Ectodermal cell (in vitro differentiated cells): Measurements from ENCODE around the gene HIP1R.
"Not testable (repeated sequence)": the region's sequence is repeated elsewhere in the genome, so short reads cannot be mapped to it uniquely, and the experiment has no call there.

Experiments
- H3K27ac ChIP-seq: 2 replicates; pipeline ENCODE4 v1.7.0; 2013; ENCODE audit warnings: mild to moderate bottlenecking, low read depth, low read length; ENCODE audit not compliant: insufficient read depth, poor library complexity, severe bottlenecking
- H3K27me3 ChIP-seq: 2 replicates; pipeline ENCODE4 v1.7.0; 2013; ENCODE audit warnings: mild to moderate bottlenecking, low read length; ENCODE audit not compliant: insufficient read depth, control insufficient read depth, poor library complexity, severe bottlenecking
- H3K36me3 ChIP-seq: one replicate; pipeline ENCODE4 v1.7.0; 2013; ENCODE audit warnings: low read length; ENCODE audit not compliant: control insufficient read depth, insufficient read depth
- H3K4me1 ChIP-seq: one replicate; pipeline ENCODE4 v1.7.0; 2013; ENCODE audit warnings: low read length; ENCODE audit not compliant: control insufficient read depth, insufficient read depth
- H3K4me3 ChIP-seq: 2 replicates; pipeline ENCODE4 v1.7.0; 2013; ENCODE audit warnings: low read depth, low read length, control low read depth; ENCODE audit not compliant: insufficient read depth
- H3K9me3 ChIP-seq: 2 replicates; pipeline ENCODE4 v1.7.0; 2013; ENCODE audit warnings: mild to moderate bottlenecking, low read length, moderate library complexity; ENCODE audit not compliant: control insufficient read depth
- WGBS, 2 experiments: methylation state at CpG; one replicate each; pipeline ENCODE4 v1.1.7; 2013; ENCODE audit warnings: missing lambda C conversion rate in 2 of 2; 5-methylcytosine and 5-hydroxymethylcytosine counted together

Gene HIP1R

DNA sequence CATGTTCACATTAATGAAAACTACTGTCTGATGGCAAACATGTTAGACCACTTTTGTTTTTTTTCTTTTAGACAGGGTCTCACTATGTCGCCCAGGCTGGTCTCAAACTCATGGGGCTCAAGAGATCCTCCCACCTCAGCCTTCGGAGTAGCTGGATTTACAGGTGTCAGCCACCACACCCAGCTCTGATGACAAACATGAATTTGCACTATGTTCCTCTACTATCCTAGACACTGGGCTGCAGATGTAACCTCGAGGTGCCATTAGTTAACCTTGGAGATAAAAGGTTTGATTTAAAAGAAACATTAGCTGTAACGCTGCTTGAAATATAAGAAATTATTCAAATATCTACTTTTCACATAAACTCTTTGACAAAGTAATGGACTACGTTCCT, 52.6 kb downstream of the HIP1R start:
- 92 to 94% methylated on average over 4 to 5 of the region's 5 CpGs for WGBS, 2 experiments
- Histone ChIP-seq H3K36me3 (no peaks in the 10 kb centered on the region), H3K27ac (no peak overlapping the region), H3K9me3 (no peaks in the 10 kb centered on the region), H3K27me3 (peaks cover 8% of the 10 kb centered on the region), H3K4me3 (no peak overlapping the region), H3K4me1 (peaks cover 29% of the 10 kb centered on the region)

DNA sequence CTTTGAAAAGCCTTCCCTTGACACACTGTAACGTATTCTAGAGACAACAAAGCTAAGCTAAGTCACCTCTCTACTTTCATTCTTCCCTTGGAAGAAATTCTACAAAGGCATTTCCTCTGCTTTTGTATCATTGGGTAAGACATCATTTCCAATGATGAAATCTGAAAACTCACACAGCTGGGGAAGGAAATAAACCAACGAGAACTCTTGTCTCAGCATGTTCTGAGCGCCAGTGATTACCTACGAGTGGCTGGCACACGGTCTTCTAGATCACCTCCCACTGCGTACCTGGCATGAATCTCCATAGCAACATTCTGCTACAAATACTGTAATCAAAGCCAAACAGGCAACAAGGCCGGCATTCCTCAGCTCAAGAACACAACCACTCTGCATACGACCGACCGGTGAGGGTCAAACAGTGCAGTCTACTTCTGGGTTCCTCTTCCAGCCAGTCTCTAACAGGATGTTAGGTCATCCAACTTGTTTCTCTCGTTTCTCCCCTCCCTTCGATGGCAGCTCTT, 53.0 kb downstream of the HIP1R start:
- no peak overlapping the region for H3K27ac ChIP-seq
- peaks cover 4% of the 10 kb centered on the region for H3K27me3 ChIP-seq
- no peaks in the 10 kb centered on the region for H3K9me3 ChIP-seq
- no peak overlapping the region for H3K4me3 ChIP-seq
- no peaks in the 10 kb centered on the region for H3K36me3 ChIP-seq
- 60 to 66% methylated on average over 12 of the region's 12 CpGs for WGBS, 2 experiments
- peaks cover 29% of the 10 kb centered on the region for H3K4me1 ChIP-seq

DNA sequence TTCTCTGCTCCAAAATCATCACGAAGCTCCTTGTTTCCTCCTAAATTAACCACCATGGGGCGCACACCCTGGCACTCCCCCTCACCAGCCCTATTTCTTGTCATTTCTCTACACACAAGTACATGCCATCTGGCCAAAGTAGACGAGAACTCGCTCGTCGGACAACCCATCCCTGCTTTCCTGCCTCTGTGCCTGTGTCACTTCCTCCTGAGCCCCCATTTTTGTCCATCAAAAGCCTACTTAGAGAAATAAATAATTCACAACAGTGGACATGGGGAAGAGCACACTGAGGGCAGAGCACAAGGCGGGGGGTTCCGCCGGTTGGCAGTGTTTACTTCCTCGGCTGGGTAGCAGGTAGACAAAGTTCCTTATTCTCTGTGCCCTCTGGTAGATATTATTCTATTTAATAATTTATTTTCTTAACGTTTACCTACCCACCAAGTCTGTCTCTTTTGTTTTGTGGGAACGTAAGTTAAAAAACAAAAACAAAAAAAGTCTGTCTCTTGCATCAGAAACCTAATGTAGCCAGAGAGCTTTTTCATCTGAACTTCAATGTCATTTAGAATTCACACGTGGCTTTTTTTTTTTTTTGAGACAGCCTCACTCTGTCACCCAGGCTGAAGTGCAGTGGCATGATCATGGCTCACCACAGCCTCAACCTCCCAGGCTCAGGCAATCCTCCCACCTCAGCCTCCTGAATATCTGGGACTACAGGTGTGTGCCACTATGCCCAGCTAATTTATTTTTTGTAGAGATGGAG, 54.7 kb downstream of the HIP1R start:
- 87 to 88% methylated on average over 12 to 13 of the region's 13 CpGs for WGBS, 2 experiments
- Histone ChIP-seq H3K27me3 (peaks cover 9% of the 10 kb centered on the region), H3K27ac (no peak overlapping the region), H3K9me3 (no peaks in the 10 kb centered on the region), H3K4me1 (peaks cover 29% of the 10 kb centered on the region), H3K36me3 (no peaks in the 10 kb centered on the region), H3K4me3 (no peak overlapping the region)

DNA sequence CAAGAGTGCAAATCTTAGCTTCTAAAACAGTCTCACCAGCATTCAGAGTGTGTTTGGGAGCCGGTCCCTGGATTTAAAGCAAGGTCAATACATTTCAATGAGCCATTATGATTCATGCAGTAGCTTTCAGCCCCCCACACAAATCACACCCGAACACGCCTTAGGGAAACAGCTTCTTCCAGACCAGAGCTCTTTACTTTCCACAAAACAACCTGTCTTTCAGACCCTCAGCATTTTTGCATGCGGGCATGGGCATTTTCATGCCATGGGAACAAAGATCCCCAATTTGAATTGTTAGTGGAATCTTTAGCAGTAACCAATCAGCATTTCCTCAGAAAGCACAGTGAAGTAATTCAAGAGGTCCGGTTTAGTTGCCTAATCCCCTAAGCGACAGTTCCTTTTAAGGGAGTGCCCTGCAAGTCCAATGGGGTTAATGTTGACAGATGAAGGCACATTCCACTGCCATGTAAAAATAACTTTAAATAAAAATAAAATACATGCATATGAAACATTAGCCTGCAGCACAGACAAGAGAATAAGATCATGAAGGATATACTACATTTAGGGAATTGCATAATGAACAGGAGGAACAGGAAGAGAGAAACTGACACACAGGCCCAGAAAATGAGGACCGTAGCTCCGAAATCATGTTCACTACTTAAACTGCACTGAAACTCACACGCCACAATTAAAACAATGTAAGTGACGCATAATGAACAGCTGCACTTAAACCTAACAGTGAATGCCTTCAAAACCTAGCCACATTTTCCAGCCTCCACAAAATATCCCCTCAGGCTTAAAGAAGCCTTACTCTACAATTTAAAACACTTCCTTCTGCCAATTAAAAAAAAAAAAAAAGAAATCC, 56.6 kb downstream of the HIP1R start:
- Histone ChIP-seq H3K4me1 (peaks cover 29% of the 10 kb centered on the region), H3K36me3 (no peaks in the 10 kb centered on the region), H3K4me3 (peak overlapping the region; percentile 8), H3K27ac (peak overlapping the region; percentile 72), H3K27me3 (peaks cover 28% of the 10 kb centered on the region), H3K9me3 (no peaks in the 10 kb centered on the region)
- 16 to 24% methylated on average over 10 of the region's 10 CpGs for WGBS, 2 experiments

DNA sequence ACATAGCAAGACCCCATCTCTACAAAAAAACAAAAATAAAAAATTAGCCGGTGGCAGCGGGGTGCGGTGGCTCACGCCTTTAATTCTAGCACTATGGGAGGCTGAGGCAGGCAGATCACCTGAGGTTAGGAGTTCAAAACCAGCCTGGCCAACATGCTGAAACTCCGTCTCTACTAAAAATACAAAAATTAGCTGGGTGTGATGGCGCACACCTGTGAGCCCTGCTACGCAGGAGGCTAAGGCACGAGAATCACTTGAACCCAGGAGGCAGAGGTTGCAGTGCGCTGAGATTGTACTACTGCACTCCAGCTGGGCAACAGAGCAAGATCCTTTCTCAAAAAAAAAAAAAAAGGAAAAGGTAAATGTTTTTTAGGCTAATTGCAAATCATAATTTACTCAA, 57.5 kb downstream of the HIP1R start:
- not testable (repeated sequence) for H3K36me3 ChIP-seq, H3K4me3 ChIP-seq, H3K27ac ChIP-seq, H3K9me3 ChIP-seq
- peaks cover 36% of the 10 kb centered on the region for H3K27me3 ChIP-seq
- H3K4me1 ChIP-seq, result peaks cover 24% of the 10 kb centered on the region
- 92 to 94% methylated on average over 9 of the region's 9 CpGs for WGBS, 2 experiments

DNA sequence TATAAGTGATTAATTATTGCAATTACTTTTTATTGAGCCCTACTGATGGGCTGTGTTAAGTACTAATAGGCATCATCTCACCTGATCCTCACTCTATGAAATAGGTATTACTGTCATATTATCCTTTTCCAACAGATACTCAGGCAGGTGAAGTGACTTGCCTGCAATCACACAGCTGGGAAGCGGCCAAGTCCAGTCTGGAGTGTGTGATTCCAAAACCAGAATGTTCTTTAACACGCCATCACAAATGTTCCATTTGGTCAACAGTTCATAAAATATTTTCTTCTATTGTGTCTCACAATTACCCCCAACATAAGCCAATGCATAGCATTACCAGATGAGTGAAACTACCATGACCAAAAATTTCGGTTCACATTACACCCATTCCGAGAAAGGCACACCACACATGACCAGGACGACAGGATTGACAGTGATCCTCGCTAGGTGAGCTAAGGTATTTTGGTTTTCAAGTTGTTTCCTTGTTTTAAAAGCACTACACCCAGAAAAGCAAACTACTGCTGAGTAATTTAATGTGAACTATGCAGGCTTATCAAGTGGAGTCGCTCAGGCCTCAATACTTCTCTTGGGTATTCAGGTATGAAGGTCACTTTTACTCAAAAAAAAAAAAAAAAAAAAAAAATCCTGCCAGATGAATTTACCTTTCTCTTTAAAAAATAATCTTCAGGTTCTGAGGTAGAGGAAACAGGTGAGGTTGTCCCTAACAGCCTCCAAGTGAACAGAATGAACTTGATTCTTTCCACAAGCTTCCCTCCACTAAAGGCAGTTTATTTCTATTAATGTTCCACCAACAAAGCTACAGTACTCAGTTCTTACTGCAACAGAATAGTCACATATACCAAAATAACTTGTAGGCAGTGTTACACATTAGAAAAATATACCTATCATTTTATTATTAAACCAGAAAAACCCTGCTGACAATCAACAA, 58.2 kb downstream of the HIP1R start:
- H3K4me3 ChIP-seq, result no peak overlapping the region

DNA sequence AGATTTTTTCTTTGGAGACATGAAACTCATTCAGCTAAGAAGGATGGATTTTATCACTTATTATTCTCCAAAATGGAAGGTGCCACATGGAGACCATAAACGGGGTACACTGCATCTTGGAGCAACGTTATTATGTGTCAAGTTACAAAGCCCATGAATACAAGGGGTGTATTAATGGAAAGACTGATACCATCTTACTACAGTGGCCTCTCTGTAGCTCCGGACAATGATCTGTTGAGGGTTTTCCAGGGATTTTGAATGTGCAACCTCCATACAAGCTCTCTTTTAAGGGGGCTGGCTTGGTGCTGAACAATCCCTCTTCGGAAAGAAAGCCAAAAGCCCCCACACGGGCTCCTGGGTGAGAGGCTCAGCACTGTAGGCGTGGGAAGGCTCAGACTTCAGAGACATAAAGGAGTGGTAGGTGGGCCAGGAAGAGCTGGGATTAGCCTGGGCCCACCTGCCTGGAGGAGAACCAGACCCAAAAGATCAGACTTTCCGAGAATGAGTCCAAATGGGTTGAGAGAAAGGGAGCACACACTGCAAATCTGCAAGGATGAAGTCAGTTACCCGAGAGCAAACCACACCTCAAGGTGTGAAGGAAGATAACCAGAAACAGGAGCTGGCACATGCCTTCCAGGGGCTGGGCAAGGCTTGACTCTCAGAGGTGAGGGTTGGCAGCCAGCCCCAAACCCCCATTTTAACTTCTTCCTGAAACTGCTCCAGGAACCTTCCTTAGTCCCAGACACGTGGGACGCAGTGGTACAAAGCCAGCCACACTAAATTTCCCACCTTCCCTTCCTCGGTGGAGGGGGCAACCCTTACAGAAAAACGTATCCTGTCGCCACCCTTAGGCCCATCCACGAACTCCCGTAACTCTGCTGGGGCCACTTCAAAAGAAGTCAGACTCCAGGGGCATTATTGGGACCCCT, 59.2 kb downstream of the HIP1R start:
- 83 to 84% methylated on average over 15 of the region's 15 CpGs for WGBS, 2 experiments
- Histone ChIP-seq H3K27ac (no peak overlapping the region), H3K36me3 (no peaks in the 10 kb centered on the region), H3K27me3 (peaks cover 48% of the 10 kb centered on the region), H3K4me3 (peak overlapping the region; percentile 59), H3K4me1 (peaks cover 12% of the 10 kb centered on the region), H3K9me3 (no peaks in the 10 kb centered on the region)

More for the DNA sequence above, 58.2 kb downstream of the HIP1R start:
- no peaks in the 10 kb centered on the region for H3K36me3 ChIP-seq
- H3K27ac ChIP-seq, result no peak overlapping the region
- peaks cover 43% of the 10 kb centered on the region for H3K27me3 ChIP-seq
- 95 to 96% methylated on average over 7 of the region's 7 CpGs for WGBS, 2 experiments
- no peaks in the 10 kb centered on the region for H3K9me3 ChIP-seq
- H3K4me1 ChIP-seq, result peaks cover 17% of the 10 kb centered on the region

DNA sequence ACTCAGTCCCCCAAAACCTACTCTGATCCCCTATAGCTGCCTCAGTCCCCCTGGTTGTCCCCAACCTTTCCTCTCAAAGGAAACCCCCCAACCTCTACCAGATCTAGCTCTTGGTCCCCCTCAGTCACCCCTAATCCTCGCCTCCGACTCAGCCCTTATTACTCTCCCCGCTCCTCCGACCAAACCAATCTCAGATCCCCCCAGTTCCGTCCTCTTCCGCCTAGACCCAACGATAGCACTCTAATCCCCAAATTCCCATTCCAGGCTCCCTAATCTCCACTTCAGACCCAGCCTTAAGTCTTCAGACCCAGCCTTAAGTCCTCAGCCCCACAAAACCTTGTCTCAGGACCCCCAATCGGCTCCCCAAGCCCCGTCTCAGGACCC, 60.1 kb downstream of the HIP1R start:
- H3K4me3 ChIP-seq, result peak overlapping the region; percentile 59
- H3K27ac ChIP-seq, result no peak overlapping the region
- H3K27me3 ChIP-seq, result peaks cover 48% of the 10 kb centered on the region
- no peaks in the 10 kb centered on the region for H3K9me3 ChIP-seq
- 48 to 51% methylated on average over 9 of the region's 9 CpGs for WGBS, 2 experiments
- H3K36me3 ChIP-seq, result no peaks in the 10 kb centered on the region
- peaks cover 12% of the 10 kb centered on the region for H3K4me1 ChIP-seq
